GM10266 (cell line): ENCODE data around the gene SPRR2E.
A peak's percentile ranks its signal among the peaks of the same experiment; 100 is the strongest.
"Not testable (repeated sequence)": the region's sequence is repeated elsewhere in the genome, so short reads cannot be mapped to it uniquely, and the experiment has no call there.

Experiments
- DNase-seq: peaks from one replicate; pipeline ENCODE4 v3.0.0; 2012; ENCODE audit errors: extremely low spot score
- CTCF ChIP-seq: IDR thresholded peaks from 2 replicates; pipeline ENCODE4 v1.5.1; 2012; ENCODE audit warnings: mild to moderate bottlenecking, low read depth; ENCODE audit not compliant: control insufficient read depth, insufficient read depth; ENCODE audit errors: missing control alignments

The SPRR2E gene

GRCh38 chr1:153122831-153123421, 28.6 kb upstream of the SPRR2E start:
- TF ChIP-seq CTCF = no peak
- peak; percentile 11 for DNase-seq

- no peak for TF ChIP-seq CTCF
- DNase-seq = no peak
These were observed 26.6 kb upstream of the SPRR2E start for GRCh38 chr1:153120945-153121344.

- TF ChIP-seq CTCF = no peak
- no peak for DNase-seq
These were observed 25.2 kb upstream of the SPRR2E start for GRCh38 chr1:153119491-153119971.

GRCh38 chr1:153115264-153115663, 20.9 kb upstream of the SPRR2E start:
- DNase-seq = not testable (repeated sequence)

- DNase-seq = no peak
- TF ChIP-seq CTCF = no peak
These were observed 19.1 kb upstream of the SPRR2E start, which contains the start of gene SPRR2F for GRCh38 chr1:153113416-153113815. Gene SPRR2F, minus strand, starts transcription at chr1:153113516. Its CDS starts 783 bp downstream, at chr1:153112733.

GRCh38 chr1:153112454-153112853, 18.1 kb upstream of the SPRR2E start:
- DNase-seq = not testable (repeated sequence)

- no peak for DNase-seq
- TF ChIP-seq CTCF = no peak
These were observed 5.9 kb upstream of the SPRR2E start for GRCh38 chr1:153100245-153100644.

GRCh38 chr1:153099461-153100045, 5.2 kb upstream of the SPRR2E start:
- no peak for DNase-seq
- no peak for TF ChIP-seq CTCF
